ENCODE data around the gene MPRIP.

MPRIP gene

DNA sequence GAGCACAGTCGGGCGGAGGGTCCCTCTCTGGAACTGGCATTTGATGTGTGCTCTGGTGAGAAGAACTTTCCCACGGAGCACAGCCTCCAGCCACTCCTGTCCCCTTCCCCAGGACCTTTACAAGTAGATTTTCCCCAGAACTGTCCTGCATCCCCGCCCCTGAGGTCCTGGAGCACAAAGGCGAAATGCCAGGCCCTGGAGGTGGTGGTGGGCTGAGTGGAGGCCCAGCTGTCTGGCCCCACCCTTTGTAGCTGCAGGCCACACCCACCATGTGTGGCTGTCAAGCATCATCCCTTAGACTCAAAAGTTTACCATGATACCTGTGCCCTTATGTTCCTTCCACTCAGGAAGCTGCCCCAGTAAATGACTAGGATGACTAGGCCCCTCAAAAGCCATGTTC lies 126.1 kb downstream of the MPRIP start:
- TF ChIP-seq CTCF (IDR thresholded peaks at IDR 0.05; ENCODE audit: control extremely low read depth, extremely low read depth, low read depth, missing control alignments), result no peak
- ChIA-PET POLR2A (no interaction called here), CTCF (interaction anchor here (0.9 to 1.2 kb wide), 2 partner anchors 16 to 20 kb away, joined by 3 read pairs; no protein-coding TSS in a partner anchor)
- DNase-seq (ENCODE audit: extremely low spot score), result no peak

GRCh38 chr17:17169396-17169795 lies 127.1 kb downstream of the MPRIP start:
- CTCF ChIA-PET, result interaction anchor here (1.2 kb wide), 1 partner anchor 19 kb away, joined by 3 read pairs; no protein-coding TSS in a partner anchor
- DNase-seq (ENCODE audit: extremely low spot score), result no peak
- POLR2A ChIA-PET, result no interaction called here
- no peak for TF ChIP-seq CTCF (IDR thresholded peaks at IDR 0.05; ENCODE audit: control extremely low read depth, extremely low read depth, low read depth, missing control alignments)

GRCh38 chr17:17170346-17170985 lies 128.2 kb downstream of the MPRIP start:
- DNase-seq (ENCODE audit: extremely low spot score), result no peak
- TF ChIP-seq CTCF (IDR thresholded peaks at IDR 0.05; ENCODE audit: control extremely low read depth, extremely low read depth, low read depth, missing control alignments), result no peak
- ChIA-PET POLR2A (no interaction called here), CTCF (interaction anchor here (1.1 kb wide), 1 partner anchor 137 kb away, joined by 3 read pairs; no protein-coding TSS in a partner anchor)

DNA sequence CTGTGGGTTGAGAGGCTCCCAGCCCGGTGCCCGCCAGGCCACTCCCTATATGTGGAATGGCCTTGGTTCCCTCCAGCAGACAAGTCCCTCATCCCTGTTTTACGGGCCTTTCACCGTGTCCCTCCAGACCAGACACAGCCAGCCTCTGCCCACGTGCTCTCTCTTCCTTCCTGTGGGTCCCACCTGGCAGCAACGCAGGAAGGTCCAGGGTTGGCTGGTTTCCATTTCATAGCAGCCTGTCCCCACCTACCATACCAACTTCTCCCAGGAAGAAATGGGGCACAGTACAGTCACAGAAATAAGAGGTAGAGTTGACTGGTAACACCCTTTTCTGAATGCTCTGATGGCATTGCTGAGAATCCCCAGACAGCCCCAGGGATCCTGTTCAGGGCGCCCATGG lies 128.9 kb downstream of the MPRIP start:
- ChIA-PET POLR2A (no interaction called here), CTCF (interaction anchor here (1.1 kb wide), 1 partner anchor 137 kb away, joined by 3 read pairs; no protein-coding TSS in a partner anchor)
- TF ChIP-seq CTCF (IDR thresholded peaks at IDR 0.05; ENCODE audit: control extremely low read depth, extremely low read depth, low read depth, missing control alignments), result no peak
- no peak for DNase-seq (ENCODE audit: extremely low spot score)

DNA sequence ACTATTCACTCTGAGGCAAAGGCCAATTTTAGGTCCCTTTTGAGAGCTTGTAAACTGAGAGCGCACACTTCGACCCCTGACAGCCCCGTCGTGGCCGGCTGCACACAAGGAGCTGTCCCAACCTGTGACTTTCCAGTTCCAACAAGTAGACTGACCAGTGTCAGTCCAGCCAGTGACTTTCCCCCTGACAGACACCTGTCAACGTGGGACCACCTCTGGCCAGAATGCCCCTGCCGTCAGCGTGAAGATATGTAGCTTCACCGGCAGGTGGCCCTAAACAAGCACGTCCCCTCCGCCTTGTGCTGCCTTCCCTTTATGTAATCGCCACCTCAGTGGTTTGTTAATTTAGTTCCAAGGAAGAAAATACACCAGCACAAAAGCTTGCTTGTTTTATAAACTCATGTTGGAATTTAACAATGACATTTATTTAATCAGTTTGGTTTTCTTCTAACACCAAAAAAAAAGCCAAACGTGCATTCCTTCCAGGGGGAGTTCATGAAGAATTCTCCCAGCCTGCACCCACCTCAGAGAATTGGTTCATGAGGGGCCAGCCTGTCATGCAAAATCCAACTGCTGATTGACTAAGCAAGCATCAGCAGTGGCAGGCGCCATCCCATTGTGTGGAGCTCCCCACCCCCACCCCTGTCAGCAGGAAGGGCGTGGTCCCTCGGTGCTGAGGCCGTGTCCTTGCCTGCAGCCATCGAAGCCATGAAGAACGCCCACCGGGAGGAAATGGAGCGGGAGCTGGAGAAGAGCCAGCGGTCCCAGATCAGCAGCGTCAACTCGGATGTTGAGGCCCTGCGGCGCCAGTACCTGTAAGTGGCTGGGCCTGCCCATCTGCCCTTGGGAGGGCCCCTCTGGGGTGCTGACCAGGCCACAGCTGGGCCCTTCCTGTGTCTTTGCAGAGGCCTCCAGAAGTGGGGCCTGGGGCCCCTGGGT lies 130.0 kb downstream of the MPRIP start:
- TF ChIP-seq CTCF (IDR thresholded peaks at IDR 0.05; ENCODE audit: control extremely low read depth, extremely low read depth, low read depth, missing control alignments), result no peak
- POLR2A ChIA-PET, result interaction anchor here (0.6 kb wide), 1 partner anchor 9 kb away, joined by 4 read pairs; no protein-coding TSS in a partner anchor
- CTCF ChIA-PET, result interaction anchor here (1.0 to 1.2 kb wide), 2 partner anchors 9 to 12 kb away, joined by 3 read pairs; no protein-coding TSS in a partner anchor
- DNase-seq (ENCODE audit: extremely low spot score), result no peak

DNA sequence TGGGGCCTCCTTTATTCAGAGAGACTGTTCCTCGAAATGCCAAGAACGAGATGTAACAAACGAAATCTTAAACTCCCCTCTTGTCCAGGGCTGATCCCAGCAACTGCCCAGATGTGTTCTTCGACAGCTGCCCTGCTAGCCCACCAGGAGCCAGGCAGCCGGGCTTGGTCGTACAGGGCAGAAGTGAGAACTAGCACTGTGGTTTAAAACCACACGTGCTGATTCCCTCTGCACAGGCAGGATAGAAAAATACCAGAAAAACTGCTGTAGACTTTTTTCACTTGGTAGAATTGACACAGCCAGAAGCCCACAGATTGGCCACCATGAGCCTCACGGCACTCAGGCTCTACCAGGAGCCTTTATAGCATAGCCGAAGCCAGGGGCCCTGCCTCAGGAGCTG lies 130.7 kb downstream of the MPRIP start:
- CTCF ChIA-PET, result interaction anchor here (1.0 to 1.2 kb wide), 2 partner anchors 9 to 11 kb away, joined by 3 read pairs; no protein-coding TSS in a partner anchor
- no peak for DNase-seq (ENCODE audit: extremely low spot score)
- POLR2A ChIA-PET, result no interaction called here
- TF ChIP-seq CTCF (IDR thresholded peaks at IDR 0.05; ENCODE audit: control extremely low read depth, extremely low read depth, low read depth, missing control alignments), result no peak
